Measurements from ENCODE around the gene NCOA3.
"Not testable (repeated sequence)": the region's sequence is repeated elsewhere in the genome, so short reads cannot be mapped to it uniquely, and the experiment has no call there.

NCOA3 gene

DNA sequence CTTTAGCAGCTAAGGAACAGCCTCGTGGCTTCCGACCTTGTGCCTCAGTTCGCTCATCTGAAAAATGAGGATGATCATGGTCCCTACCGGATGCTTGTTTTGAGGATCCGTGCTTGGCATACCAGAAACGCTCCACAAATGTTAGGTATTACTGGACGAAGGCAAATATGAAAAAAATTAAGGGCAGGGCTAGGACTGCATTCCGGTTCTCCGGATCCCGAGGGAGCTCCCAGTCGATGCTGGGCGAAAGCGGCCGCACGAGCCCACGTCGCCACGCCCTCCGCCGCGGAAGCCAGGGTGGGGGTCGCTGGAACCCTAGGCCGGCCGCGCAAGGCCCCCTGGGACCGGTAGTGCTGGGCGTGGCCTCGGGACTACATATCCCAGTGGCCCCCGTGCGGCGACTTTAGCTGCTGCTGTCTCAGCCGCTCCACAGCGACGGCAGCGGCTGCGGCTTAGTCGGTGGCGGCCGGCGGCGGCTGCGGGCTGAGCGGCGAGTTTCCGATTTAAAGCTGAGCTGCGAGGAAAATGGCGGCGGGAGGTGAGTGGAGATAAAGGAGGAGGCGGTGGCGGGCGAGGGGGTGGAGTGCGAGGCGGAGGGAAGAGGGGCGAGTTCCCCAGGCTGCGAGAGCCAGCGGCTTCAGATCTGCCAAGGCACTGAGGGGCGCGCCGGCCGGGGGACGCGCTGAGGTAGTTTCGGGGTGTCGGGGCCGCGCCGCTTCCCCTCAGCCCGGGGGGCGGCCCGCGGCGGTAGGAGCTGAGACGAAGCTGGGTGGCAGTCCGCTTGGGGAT is at the start of gene NCOA3:
TSS of gene NCOA3 (plus strand) at position 406 of the 789 bp plus-strand sequence. CDS start 120,361 bp downstream, outside the sequence.
- peak; percentile 88 to 96 for DNase-seq (ENCODE audit: low read depth in 2 of 2)

DNA sequence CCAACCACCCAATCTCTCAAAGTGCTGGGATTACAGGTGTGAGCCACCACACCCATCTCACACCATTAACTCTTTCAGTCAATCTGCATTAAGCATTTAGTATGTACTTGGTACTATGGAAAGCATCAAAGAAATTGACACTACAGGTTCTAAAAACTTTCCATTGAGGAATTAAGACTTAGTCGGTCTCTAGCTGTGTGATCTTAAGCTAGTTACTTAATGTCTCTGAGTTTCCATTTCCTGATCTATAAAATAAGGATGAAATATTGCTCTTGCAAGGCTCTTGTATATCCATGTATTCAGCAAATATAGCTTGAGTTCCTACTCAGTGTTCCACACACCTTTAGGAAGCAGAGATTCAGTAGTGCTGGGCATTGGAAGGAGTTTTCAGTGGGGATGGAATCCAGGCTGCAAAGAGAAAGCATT is 48.9 kb upstream of the NCOA3 start:
- DNase-seq (ENCODE audit: low read depth in 2 of 2), result no peak

DNA sequence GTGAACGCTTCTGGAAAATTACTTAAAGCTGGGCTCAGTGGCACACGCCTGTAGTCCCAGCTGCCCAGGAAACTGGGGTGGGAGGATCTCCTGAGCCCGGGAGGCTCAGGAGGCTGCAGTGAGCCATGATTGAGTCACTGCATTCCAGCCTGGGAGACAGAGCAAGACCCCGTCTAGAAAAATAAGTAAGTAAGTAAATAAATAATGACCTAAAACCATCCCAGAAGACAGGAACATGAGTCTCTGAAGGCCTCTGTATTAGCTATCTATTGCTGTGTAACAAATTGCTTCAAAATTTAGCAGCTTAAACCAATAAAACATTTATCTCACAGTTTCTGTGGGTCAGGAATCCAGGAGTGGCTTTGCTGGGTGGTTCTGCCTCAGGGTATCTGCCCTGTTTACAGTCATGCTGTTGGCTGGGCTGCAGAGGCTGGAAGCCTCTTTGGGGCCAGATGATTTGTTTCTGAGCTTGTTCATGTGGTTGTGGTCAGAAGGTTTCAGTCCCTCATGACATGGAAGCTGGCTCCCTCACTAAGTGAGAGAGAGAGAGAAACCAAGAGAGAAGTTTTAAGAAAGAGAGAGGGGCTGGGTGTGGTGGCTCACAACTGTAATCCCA is 48.4 kb upstream of the NCOA3 start:
- peak in 1 of 2 donors; percentile 19 for DNase-seq (ENCODE audit: low read depth in 2 of 2)

DNA sequence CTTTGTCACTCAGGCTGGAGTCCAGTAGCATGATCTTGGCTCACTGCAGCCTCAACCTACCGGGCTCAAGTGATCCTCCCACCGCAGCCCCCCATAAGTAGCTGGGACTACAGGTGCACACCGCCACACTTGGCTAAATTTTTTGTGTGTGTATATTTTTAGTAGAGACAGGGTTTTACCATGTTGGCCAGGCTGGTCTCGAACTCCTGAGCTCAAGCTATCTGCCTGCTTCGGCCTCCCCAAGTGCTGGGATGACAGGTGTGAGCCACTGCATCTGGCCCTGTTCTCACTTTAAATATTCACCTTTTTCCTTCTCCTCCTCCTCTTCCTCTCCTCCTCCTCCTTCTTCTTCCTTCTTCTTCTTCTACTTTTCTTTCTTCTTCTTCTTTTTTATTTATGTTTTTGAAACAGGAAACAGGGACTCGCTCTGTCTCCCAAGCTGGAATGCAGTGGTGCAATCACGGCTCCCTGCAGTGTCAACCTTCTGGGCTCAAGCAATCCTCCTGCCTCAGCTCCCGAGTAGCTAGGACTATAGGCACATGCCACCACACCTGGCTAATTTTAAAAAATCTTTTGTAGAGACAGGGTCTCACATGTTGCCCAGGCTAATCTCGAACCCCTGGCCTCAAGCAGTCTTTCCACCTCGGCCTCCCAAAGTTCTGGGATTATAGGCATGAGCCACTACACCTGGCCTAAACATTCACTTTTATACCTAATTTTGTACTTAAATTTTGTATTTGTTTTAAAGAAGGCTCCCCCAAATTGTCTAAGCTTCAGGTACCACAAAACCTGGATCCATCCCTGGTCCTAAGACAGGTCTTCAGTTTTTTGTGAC is 47.2 kb upstream of the NCOA3 start:
- no peak for DNase-seq (ENCODE audit: low read depth in 2 of 2)

DNA sequence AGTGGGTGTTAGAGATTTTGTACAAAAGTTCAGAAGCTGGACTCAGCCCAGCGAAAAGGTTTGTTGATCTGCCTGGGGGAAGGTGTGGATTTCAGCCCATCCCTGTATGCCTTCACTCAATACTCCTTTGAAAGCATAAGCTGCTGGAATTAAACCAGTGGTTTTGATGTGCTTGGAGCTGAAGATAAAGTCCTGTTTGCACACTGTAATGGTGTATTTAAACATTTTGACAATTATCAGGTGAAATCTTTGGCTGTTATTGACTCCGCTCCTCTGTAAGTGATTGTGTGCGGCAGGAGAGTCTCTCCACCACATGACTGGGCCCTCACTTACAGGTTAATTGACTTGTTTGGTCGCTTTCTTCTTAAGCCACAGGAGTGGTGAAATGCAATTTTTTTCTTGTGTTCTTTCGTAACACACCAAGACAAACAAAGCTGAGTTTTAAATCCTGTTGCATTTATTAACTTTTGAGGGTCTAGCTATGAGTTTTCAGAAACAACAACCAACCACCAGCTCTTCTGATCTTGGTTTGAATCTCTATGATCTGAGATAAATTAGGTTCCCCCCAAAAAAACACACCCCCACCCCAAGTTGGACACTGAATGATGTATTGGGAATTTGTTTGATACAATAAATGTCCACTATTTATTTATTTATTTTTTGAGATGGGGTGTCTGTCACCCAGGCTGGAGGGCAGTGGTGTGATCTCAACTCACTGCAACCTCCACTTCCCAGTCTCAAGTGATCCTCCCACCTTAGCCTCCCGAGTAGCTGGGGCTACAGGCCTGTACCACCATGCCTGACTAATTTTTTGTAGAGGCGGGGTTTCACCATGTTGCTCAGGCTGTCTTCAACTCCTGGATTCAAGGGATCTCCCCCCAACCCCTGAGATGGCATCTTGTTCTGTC is 46.3 kb upstream of the NCOA3 start:
- DNase-seq (ENCODE audit: low read depth in 2 of 2), result no peak

DNA sequence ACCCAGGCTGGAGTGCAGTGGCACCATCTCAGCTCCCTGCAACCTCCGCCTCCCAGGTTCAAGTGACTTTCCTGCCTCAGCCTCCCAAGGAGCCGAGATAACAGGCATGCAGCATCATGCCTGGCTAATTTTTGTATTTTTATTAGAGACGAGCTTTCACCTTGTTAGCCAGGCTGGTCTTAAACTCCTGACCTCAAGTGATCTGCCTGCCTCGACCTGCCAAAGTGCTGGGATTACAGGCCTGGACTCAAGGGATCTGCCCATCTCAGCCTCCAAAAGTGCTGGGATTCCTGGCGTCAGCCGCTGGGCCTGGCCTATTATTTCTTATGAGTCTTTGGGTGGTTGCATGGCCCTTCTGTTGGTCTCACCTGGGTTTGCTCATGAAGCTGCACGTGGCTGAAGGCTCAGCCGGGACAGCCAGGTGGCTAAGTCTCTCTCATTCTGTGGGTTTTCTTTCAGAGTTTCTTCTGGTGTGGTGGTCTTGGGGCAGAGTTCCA is 45.6 kb upstream of the NCOA3 start:
- no peak for DNase-seq (ENCODE audit: low read depth in 2 of 2)

DNA sequence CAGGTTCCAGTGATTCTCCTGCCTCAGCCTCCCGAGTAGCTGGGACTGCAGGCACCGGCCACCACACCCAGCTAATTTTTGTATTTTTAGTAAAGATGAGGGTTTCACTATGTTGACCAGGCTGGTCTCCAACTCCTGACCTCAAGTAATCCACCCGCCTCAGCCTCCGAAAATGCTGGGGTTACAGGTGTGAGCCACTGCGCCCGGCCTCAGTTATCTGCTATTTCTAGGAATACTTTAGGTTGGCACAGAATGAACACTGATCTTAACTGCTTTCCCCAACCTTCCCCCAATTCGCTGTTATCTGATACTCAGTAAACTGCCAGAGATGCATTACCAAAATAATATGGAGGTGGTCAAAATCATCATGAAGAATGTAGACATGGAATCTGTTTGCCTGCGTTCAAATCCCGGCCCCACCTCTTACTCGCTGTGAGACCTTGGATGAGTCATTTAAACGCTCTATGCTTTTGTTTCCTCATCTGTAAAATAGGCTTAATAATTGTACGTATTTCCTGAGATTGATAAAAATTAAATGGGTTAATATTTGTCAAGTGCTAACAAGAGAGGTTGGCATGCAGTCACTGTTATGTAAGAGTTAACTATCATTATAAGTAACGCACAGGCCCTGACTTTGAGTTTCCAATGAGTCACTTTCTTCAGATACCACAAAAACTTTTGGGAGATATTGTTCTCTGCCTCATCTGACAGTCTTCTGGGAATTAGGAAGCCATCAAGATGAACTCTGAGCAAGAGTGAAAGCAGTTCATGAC is 44.5 kb upstream of the NCOA3 start:
- DNase-seq (ENCODE audit: low read depth in 2 of 2), result no peak

DNA sequence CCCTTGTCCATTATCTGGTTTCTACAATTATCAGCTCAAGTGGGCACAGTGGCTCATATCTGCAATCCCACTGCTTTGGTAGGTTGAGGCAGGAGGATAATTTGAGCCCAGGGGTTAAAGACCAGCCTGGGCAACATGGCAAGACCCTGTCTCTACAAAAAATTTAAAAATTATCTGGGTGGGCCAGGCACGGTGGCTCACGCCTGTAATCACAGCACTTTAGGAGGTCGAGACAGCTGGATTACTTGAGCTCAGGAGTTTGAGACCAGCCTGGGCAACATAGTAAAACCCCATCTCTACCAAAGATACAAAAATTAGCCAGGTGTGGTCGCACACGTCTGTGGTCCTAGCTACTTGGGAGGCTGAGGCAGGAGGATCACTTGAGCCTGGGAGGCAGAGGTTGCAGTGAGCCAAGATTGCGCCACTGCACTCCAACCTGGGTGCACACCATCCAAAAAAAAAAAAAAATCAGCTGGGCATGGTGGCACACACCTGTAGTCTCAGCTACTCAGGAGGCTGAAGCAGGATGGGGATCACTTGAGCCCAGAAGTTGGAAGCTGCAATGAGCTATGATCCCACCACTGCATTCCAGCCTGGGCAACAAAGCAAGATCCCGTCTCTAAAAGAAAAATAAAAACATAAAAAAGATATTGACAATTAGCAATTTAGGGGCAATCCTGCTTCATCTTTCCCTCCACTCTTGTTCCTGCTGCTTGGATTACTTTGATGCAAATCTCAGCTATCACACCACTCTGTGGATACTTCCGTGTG is 43.2 kb upstream of the NCOA3 start:
- DNase-seq (ENCODE audit: low read depth in 2 of 2), result not testable (repeated sequence)

DNA sequence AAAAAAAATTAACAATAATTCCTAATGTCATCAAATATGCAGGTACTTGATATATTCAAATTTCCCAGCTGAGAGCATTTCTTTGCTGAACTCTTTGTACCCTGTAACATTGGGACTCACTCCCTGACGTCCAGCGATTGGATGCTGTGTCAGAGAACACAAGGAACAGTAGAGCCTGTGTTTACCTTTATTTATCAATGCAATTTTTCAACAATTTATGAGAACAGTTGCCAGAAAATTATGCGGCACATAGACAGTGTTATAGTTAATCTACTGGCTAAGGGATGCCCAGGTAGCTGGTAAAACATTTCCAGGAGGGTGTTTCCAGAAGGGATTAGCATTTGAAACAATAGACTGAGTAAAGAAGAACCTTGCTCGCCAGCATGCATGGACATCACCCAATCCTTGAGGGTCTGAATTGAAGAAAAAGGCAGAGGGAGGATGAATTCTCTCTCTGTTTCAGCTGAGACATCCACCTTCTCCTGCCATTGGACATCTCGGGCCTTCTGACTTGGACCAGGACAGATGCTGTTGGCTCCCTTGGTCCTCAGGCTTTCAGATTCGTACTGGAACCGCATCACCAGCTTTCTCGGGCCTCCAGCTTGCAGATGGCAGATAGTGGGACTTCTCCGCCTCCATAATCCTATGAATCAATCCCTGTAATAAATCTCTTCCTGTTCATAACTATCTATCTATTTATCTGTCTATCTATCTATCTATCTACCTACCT is 42.2 kb upstream of the NCOA3 start:
- DNase-seq (ENCODE audit: low read depth in 2 of 2), result no peak

DNA sequence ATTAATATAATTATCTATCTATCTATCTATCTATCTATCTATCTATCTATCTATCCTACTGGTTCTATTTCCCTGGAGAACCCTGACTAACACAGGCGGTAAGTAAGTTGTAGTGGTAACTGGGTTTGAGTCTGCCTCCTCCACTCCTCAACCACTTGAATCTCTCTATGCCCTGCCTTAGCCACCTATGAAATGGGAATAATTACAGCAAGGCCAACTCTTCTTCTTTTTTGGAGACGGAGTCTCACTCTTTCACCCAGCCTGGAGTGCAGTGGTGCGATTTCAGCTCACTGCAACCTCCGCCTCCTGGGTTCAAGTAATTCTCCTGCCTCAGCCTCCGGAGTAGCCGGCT is 41.0 kb upstream of the NCOA3 start:
- not testable (repeated sequence) for DNase-seq (ENCODE audit: low read depth in 2 of 2)

DNA sequence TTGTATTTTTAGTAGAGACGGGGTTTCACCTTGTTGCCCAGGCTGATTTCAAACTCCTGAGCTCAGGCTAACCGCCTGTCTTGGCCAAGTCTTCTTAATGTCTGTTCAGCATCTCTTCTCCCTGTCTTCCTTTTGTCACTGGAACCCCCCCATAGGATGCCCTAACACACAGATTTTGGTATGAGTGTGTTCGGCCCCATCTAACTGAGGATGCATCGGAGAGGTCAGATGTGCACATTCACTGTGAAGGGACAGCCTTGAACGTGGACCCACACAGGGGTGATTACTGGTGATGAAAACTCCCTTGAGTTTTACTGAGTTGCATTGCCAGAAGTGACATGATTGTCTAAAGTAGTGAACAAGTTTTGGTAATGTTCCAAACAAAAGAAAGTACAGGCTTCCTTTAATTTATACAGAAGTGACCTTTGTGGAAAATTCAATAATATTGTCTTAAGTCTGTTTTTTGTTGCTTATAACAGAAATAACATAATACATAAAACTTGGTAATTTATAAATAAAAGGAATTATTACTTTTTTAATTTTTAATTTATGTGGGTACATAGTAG is 40.5 kb upstream of the NCOA3 start:
- no peak for DNase-seq (ENCODE audit: low read depth in 2 of 2)

DNA sequence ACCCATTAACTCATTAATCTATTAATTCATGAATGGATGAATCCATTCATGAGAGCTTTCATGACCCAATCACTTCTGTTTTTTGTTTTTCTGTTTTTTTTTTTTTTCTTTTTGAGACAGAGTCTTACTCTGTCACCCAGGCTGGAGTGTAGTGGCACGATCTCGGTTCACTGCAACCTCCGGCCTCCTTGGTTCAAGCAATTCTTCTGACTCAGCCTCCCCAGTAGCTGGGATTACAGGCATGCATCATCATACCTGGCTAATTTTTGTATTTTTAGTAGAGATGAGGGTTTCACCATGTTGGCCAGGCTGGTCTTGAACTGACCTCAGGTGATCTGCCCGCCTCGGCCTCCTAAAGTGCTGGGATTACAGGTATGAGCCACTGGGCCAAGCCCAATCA is 39.8 kb upstream of the NCOA3 start:
- DNase-seq (ENCODE audit: low read depth in 2 of 2), result not testable (repeated sequence)

DNA sequence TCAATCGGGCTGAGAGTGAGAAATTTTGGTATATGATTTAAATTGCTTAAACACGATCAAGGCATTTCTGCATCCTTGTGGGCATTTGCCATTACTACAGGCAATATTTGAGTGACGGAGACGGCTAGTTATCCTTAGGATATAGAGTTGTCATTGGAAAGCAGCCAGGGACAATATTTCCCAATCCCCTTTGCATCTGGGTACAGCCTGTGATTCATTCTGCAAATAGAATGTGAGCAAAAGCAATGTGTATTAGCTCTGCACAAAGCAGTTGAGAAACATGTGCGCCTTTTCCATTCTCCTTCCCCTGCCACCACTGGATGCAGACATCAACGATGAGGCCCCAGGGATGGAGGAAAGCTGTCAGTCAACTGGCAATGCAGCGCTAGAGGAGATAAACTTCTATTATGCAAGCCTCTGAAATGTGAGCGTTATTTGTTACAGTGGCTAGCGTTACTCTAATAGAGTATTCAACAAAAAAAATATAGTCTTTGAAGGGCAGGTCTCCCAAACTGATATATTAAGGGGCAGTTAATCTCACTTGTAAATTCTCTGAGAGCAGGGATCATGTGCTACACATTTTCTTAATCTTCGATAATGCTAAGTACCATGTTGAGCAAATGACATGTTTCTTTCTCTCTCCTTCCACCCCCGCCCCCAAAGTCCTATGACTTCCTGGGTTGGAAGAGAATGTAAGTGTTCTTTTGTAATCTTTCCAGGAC is 37.1 kb upstream of the NCOA3 start:
- no peak for DNase-seq (ENCODE audit: low read depth in 2 of 2)

DNA sequence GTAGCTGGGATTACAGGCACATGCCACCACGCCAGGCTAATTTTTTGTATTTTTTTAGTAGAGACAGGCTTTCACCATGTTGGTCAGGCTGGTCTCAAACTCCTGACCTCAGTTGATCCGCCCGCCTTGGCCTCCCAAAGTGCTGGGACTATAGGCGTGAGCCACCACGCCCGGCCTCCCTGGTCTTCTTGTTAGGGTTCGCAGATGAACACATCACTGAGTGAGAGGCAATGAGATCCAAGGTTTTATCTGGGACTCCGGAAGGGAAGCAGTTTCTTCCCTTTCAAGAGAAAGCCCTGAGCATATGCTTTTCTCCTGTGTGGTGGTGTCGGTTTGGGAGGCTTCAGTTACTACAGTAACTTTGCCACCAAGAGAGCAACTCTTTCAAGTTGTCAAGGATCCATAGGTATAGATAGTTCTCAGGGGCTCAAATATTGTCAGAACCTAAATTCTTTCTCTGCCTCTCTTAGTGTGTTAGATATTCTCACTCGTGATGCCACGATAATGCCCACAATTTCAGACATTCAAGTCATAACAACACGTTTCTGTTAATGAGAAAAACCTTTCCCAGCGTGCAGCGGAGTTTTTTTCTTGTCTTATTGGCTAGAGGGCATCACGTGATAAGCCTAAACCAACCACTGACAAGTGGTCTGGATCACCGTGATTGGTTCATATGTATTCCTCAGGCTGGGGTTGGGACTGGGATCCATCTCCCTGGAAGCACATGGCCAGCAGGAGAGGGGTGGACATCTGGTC is 36.2 kb upstream of the NCOA3 start:
- DNase-seq (ENCODE audit: low read depth in 2 of 2), result no peak

DNA sequence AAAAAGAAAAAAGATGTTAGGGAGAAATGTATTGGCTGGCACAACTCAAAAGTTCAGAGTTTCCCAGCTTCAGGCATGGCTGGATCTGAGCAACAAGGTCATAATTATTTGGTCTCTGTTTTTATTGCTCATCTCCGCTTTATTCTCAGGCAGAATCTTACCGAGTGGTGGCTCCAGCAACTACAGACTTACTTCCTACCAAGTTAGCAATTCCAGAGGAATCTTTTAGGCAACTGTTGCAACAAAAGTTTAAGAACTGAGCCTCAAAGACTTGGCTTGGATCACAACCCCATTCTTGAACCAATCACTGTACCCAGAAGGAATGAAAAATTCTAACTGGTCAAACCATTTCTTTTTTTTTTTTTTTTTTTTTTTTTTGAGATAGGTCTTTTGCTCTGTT is 35.5 kb upstream of the NCOA3 start:
- DNase-seq (ENCODE audit: low read depth in 2 of 2), result no peak

DNA sequence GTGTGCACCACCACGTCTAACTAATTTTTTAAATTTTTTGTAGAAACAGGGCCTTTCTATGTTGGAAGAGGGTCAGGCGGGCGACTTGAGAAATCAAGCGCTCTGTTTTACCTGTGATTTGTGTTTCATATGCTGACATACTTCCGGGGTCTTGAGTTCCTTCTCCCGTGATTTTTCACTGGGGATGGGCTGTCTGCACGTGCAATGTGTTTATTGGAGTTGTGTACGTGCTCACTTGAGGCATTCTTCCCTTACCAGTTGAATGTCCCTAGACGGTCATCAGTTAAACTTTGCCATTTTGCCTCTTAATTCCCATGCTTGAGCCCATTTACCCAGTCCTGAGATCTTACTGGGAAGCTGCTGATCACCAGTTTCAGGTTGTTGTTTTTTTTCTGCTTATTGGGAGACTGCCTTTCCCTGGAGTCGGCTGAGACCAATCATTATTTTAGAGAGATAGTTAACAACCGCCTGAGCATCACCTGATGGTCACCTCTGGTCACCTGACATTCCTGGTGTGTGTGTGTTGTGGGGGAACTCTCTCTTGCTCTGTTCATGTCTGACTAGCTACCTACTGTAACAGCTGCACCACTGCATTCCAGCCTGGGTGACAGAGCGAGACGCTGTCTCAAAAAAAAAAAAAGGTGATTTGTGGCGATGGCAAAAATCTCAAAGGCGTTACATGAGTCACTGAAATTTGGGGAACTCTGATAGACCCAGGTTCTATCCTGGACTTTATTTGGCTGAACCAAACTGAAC is 34.8 kb upstream of the NCOA3 start:
- no peak for DNase-seq (ENCODE audit: low read depth in 2 of 2)

Data from activated CD4-positive, alpha-beta T cell treated with anti-CD3 and anti-CD28 coated beads for 24 hours (primary cell).